ENCODE results near the gene KLKB1.

- TF ChIP-seq CTCF (IDR thresholded peaks at IDR 0.05) (peak; percentile 70), ZFX (IDR thresholded peaks at IDR 0.05; ENCODE audit: borderline replicate concordance) (no peak)
These were observed 35.9 kb upstream of the KLKB1 start, which contains the start of gene CYP4V2 for GRCh38 chr4:186191200-186192065.
